Fibroblast of lung (primary cell): ENCODE data around the gene CHEK2. TPM values are rescaled to one million over a fixed set of nuclear protein-coding genes. Genes with fewer than 3 reads are reported as not detected.

ENCODE experiments used
- DNase-seq, 2 donors: peaks; one replicate each; pipeline versions ENCODE4 v3.0.0 to v3.0.0-alpha.2; 2010; ENCODE audit warnings: low read depth in 2 of 2
- H2AFZ ChIP-seq: 2 replicates; pipeline ENCODE4 v1.5.1; 2012; ENCODE audit warnings: low read length, control low read depth, inconsistent platforms
- H3K27ac ChIP-seq: 2 replicates; pipeline ENCODE4 v1.5.1; 2011; ENCODE audit warnings: low read length, control low read depth; ENCODE audit not compliant: insufficient read depth
- H3K27me3 ChIP-seq: 2 replicates; pipeline ENCODE4 v1.5.1; 2011; ENCODE audit warnings: mild to moderate bottlenecking, low read length; ENCODE audit not compliant: control insufficient read depth, insufficient read depth
- H3K36me3 ChIP-seq: 2 replicates; pipeline ENCODE4 v1.5.1; 2011; ENCODE audit warnings: low read length; ENCODE audit not compliant: control insufficient read depth, insufficient read depth
- H3K4me1 ChIP-seq: 2 replicates; pipeline ENCODE4 v1.5.1; 2011; ENCODE audit warnings: low read length; ENCODE audit not compliant: control insufficient read depth, insufficient read depth; ENCODE audit errors: extremely low read depth
- H3K4me2 ChIP-seq: 2 replicates; pipeline ENCODE4 v1.5.1; 2011; ENCODE audit warnings: low read length, control low read depth; ENCODE audit not compliant: insufficient read depth; ENCODE audit errors: extremely low read depth
- H3K4me3 ChIP-seq, 4 experiments: fragments of 200-600 bp in 1 of 4; sonication (generic) in 1 of 4; replicated peaks in 1 of 4; 2 replicates each; pipeline ENCODE4 v1.5.1; 2011 to 2016; ENCODE audit warnings: low read length in 4 of 4, low read depth in 3 of 4, mild to moderate bottlenecking in 3 of 4, control low read depth in 2 of 4, inconsistent platforms in 1 of 4, mixed read lengths in 1 of 4; ENCODE audit not compliant: insufficient read depth in 1 of 4; ENCODE audit errors: control extremely low read depth in 1 of 4
- H3K79me2 ChIP-seq: 2 replicates; pipeline ENCODE4 v1.5.1; 2012; ENCODE audit warnings: mild to moderate bottlenecking, low read length, inconsistent platforms; ENCODE audit not compliant: control insufficient read depth, insufficient read depth
- H3K9ac ChIP-seq: 2 replicates; pipeline ENCODE4 v1.5.1; 2011; ENCODE audit warnings: mild to moderate bottlenecking, low read length, control low read depth; ENCODE audit not compliant: insufficient read depth
- H3K9me3 ChIP-seq: 2 replicates; pipeline ENCODE4 v1.5.1; 2012; ENCODE audit warnings: low read depth, low read length; ENCODE audit not compliant: control insufficient read depth, insufficient read depth
- H4K20me1 ChIP-seq: 2 replicates; pipeline ENCODE4 v1.5.1; 2011; ENCODE audit warnings: low read length; ENCODE audit not compliant: control insufficient read depth, insufficient read depth; ENCODE audit errors: extremely low read depth
- CTCF ChIP-seq, 2 donors: IDR thresholded peaks in 1 of 2; conservative IDR thresholded peaks in 1 of 2; 1 replicate in 1 of 2; 2 replicates in 1 of 2; pipeline ENCODE4 v1.5.1; 2011 to 2012; ENCODE audit warnings: low read length in 2 of 2, control low read depth in 1 of 2, inconsistent platforms in 1 of 2, low read depth in 1 of 2, mild to moderate bottlenecking in 1 of 2
- EZH2 ChIP-seq: IDR thresholded peaks from 2 replicates; pipeline ENCODE4 v1.5.1; 2012; ENCODE audit warnings: low read length, control low read depth, mild to moderate bottlenecking; ENCODE audit errors: missing control alignments
- polyA plus RNA-seq, 2 donors: library from polyadenylated mRNA; depleted of rRNA in 1 of 2; stranded (reverse) in 1 of 2; unstranded in 1 of 2; fragments of >200 nt; gene quantifications; 2 replicates each; pipeline ENCODE4 v1.2.1, GENCODE V29; 2011 to 2012; ENCODE audit warnings: missing spikeins in 1 of 2
- total RNA-seq: library from RNA; depleted of rRNA; stranded (reverse); fragments of >200 nt; gene quantifications from 2 replicates; pipeline ENCODE4 v1.2.1, GENCODE V29; 2014

Gene CHEK2
- total and polyA plus RNA-seq, 2 donors (not counting 1 experiment from before 2014, with no cell fraction given) = 14.5 to 17.4 TPM

- Histone ChIP-seq H3K4me2 (peak overlapping the region; percentile 59), H3K27me3 (no peaks in the 10 kb centered on the region), H3K79me2 (no peaks in the 10 kb centered on the region), H3K36me3 (no peaks in the 10 kb centered on the region), H4K20me1 (no peaks in the 10 kb centered on the region), H3K4me3 (peak overlapping the region in 1 of 4 experiments; percentile 5), H3K9ac (no peak overlapping the region), H3K27ac (peak overlapping the region; percentile 80), H3K4me1 (peaks cover 14% of the 10 kb centered on the region), H2AFZ (no peak overlapping the region), H3K9me3 (no peaks in the 10 kb centered on the region)
- no peak for TF ChIP-seq CTCF (conservative IDR thresholded peaks at IDR 0.05 in 1 of 2, IDR thresholded peaks at IDR 0.05 in 1 of 2; ENCODE audit: low read depth in 1 of 2, low read length in 2 of 2)
- no peak for TF ChIP-seq EZH2
- no peak for DNase-seq
These were observed 30.3 kb downstream of the CHEK2 start for GRCh38 chr22:28711341-28711740.

- peak; percentile 87 to 93 for DNase-seq
- H4K20me1 ChIP-seq = no peaks in the 10 kb centered on the region
- H3K9ac ChIP-seq = no peak overlapping the region
- no peak overlapping the region for H2AFZ ChIP-seq
- peak overlapping the region in 2 of 4 experiments; percentile 5 to 13 for H3K4me3 ChIP-seq
- peaks cover 14% of the 10 kb centered on the region for H3K4me1 ChIP-seq
- no peaks in the 10 kb centered on the region for H3K27me3 ChIP-seq
- peak overlapping the region; percentile 80 for H3K27ac ChIP-seq
- peak overlapping the region; percentile 68 for H3K4me2 ChIP-seq
- H3K79me2 ChIP-seq = no peaks in the 10 kb centered on the region
- no peaks in the 10 kb centered on the region for H3K9me3 ChIP-seq
- H3K36me3 ChIP-seq = no peaks in the 10 kb centered on the region
- no peak for TF ChIP-seq EZH2
- TF ChIP-seq CTCF (conservative IDR thresholded peaks at IDR 0.05 in 1 of 2, IDR thresholded peaks at IDR 0.05 in 1 of 2; ENCODE audit: low read depth in 1 of 2, low read length in 2 of 2) = no peak
These were observed 30.9 kb downstream of the CHEK2 start for GRCh38 chr22:28710576-28711191.

GRCh38 chr22:28710107-28710506, 31.5 kb downstream of the CHEK2 start:
- H3K79me2 ChIP-seq = no peaks in the 10 kb centered on the region
- H3K9ac ChIP-seq = no peak overlapping the region
- H3K27ac ChIP-seq = peak overlapping the region; percentile 80
- no peaks in the 10 kb centered on the region for H3K36me3 ChIP-seq
- TF ChIP-seq EZH2 = no peak
- TF ChIP-seq CTCF (conservative IDR thresholded peaks at IDR 0.05 in 1 of 2, IDR thresholded peaks at IDR 0.05 in 1 of 2; ENCODE audit: low read depth in 1 of 2, low read length in 2 of 2) = no peak
- H3K4me3 ChIP-seq = peak overlapping the region in 1 of 4 experiments; percentile 8
- peak overlapping the region; percentile 68 for H3K4me2 ChIP-seq
- H4K20me1 ChIP-seq = no peaks in the 10 kb centered on the region
- peaks cover 14% of the 10 kb centered on the region for H3K4me1 ChIP-seq
- DNase-seq = peak; percentile 14 to 35
- H3K9me3 ChIP-seq = no peaks in the 10 kb centered on the region
- no peak overlapping the region for H2AFZ ChIP-seq
- H3K27me3 ChIP-seq = no peaks in the 10 kb centered on the region
